Ramos (cell line): ENCODE data around the gene ZNF79.

Experiments
- in situ Hi-C: fragments of 300-500 bp; cut with MboI; formaldehyde crosslinking; loops from one replicate; pipeline ENCODE4 v1.14.3; 2022; ENCODE audit warnings: low sequenced_read_pairs; ENCODE audit not compliant: unreplicated experiment

ZNF79 gene

GRCh38 chr9:127423934-127424675, at the start of gene ZNF79:
Gene ZNF79, plus strand, starts transcription at chr9:127424382. Its CDS starts 406 bp downstream, at chr9:127424788.
- in situ Hi-C loops, result no loop called here

- in situ Hi-C loops, result no loop called here
Measured at GRCh38 chr9:127380479-127380878, 43.7 kb upstream of the ZNF79 start.

GRCh38 chr9:127382541-127382940, 41.6 kb upstream of the ZNF79 start:
- in situ Hi-C loops, result no loop called here

GRCh38 chr9:127384016-127384730, 40.0 kb upstream of the ZNF79 start:
- in situ Hi-C loops, result no loop called here

DNA sequence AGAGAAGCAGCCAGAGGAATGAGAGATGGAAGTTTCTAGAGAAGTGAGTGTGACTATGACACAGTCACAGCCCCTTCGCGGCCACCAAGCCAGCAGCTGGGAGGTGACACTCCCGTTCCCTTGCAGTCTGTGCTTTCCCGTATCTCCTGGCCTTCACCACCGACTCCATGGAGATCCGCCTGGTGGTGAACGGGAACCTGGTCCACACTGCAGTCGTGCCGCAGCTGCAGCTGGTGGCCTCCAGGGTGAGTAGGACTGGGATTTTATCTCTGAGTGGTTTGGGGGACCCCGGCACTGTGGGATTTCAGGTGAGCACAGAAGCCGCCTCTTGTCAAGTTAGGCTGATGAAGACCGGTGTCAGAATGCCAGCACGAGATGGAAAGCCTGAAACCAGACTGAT, 39.3 kb upstream of the ZNF79 start:
- in situ Hi-C loops, result no loop called here

DNA sequence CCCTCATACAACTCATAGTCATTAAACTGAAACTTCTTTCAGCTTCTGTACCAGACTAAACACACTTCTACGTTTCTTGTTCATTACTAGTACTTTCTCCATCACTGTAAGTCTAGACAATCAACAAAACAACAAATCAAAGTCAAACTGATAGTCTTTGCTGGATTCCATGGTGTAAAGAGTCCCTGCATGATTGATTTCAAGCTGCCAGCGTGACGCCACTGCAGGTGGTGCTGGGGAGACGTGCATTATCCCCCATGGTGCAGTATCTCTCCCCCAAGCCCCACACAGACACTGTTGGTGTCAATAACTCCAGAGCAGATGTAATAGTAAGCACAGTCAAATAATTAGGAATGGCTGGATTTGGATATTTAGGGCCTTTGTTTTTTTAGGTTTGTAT, 37.9 kb upstream of the ZNF79 start:
- in situ Hi-C loops, result no loop called here

- in situ Hi-C loops, result no loop called here
Measured at GRCh38 chr9:127386981-127387380, 37.2 kb upstream of the ZNF79 start.

DNA sequence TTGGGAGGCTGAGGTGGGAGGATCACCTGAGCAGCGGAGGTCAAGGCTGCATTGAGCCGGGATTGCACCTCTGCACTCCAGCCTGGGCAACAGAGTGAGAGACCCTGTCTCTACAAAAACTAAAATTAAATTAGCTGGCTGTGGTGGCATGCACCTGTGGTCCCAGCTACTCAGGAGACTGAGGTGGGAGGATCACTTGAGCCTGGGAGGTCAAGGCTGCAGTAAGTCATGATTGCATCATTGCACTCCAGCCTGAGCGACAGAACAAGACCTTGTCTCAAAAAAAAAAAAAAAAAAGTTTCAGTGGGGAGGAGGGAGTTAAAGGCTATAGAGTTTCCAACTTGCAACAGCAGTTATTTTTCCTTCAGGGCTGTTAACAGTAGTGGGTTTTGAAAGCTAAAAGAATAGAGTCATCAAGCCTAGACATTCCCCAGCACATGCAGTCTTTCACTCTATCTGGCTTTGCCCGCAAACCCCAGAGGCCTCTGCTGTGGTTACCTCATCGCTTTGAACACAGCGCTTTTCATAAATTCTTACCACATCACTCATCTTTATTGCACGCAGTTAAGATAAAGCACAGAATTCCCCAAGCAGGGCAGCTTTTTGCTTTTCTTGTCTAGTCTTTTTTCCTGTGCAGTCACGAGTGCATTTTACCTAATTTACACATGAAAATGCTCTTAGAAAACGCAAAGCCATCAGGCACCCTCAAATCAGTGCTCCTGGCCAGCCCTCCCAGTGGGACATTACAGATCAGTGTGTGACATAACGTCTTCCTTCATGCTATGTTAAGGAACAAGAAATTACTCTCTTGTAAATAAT, 35.9 kb upstream of the ZNF79 start:
- in situ Hi-C loops, result no loop called here

DNA sequence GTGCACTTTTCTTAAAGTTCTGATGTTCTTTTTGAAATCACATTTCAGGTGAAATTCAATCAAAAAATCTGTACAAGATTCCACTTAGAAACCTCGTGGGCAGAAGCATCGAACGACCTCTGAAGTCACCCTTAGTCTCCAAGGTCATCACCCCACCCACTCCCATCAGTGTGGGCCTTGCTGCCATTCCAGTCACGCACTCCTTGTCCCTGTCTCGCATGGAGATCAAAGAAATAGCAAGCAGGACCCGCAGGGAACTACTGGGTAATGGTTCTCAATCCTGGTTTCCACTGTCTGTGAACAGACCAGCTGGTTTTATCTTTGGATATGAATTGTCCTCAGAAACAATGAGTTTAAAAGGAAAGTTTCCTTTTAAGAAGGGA, 35.3 kb upstream of the ZNF79 start:
- in situ Hi-C loops, result no loop called here

DNA sequence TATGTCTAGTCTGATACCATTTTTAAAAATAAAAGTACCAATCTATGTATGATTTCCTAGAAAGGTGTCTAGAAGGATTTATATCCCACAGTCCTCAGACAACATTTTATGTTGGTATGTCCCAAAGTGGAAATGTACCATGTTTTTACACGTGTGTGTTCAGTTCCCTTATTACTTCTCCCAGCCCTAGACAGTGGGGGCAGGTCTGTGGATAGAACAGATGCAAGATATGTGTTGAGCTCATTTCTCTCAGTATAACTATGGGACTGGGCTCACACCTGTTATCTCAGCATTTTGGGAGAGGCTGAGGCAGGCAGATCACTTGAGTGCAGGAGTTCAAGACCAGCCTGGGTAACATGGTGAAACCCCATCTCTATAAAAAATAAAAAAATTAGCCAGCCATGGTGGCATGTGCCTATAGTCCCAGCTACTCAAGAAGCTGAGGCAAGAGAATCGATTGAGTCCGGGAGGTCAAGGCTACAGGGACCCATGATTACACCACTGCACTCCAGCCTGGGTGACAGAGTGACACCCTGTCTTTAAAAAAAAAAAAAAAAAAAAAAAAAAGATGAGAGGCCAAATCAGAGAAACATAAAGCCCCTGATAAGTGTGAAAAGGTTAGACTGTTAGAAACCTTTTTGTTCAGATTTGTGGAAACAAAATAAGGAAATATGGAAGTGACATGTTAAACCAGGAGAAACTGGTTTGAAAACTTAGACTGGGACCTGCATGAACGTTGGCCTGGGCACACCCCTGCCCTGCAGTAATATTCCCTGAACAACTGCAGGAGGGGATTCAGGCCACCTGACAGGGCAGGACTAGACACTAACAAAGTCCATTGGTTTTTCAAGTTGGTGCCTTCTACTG, 34.6 kb upstream of the ZNF79 start:
- in situ Hi-C loops, result no loop called here

GRCh38 chr9:127390248-127390545, 34.0 kb upstream of the ZNF79 start:
- in situ Hi-C loops, result no loop called here

GRCh38 chr9:127390563-127390962, 33.6 kb upstream of the ZNF79 start:
- in situ Hi-C loops, result no loop called here

DNA sequence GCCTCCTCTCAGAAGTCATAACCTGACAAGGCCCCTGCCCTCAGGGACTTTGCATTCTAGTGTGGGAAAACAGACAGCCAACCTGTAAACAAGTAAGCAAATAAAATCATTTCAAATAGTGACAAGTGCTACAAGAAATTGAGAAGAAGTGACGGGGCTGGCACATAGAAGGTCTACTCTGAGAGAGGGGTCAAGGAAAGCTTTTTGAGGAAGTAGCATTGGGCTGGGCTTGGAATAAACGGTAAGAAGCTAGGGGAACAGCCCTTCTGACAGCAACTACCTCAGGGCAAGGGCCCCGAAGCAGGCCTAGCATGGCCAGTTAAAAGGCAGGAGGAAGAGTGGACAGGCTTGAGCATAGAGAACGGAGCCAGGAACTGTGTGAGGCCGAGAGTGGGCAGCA, 32.0 kb upstream of the ZNF79 start:
- in situ Hi-C loops, result no loop called here

DNA sequence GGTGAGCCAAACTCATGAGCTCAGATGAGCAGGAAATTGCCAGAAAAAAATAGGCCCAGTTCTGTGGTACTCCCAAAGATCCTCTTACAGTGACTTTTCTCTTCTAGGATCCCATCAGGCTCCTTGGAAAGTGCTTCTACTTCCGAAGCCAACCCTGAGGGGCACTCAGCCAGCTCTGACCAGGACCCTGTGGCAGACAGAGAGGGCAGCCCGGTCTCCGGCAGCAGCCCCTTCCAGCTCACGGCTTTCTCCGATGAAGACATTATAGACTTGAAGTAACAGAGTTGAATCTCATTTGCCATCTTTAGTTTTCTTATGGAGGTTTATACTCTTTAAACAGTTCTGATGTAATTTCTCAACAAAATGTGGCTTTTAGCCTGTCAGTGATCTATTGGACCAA, 31.2 kb upstream of the ZNF79 start:
- in situ Hi-C loops, result no loop called here

- in situ Hi-C loops, result no loop called here
Measured at GRCh38 chr9:127393645-127394044, 30.5 kb upstream of the ZNF79 start.

GRCh38 chr9:127395497-127396252, 28.5 kb upstream of the ZNF79 start:
- in situ Hi-C loops, result loop anchor here (5.0 kb wide), 1 partner anchor 173 kb away; no protein-coding TSS in a partner anchor

GRCh38 chr9:127396253-127396807, 27.9 kb upstream of the ZNF79 start:
- in situ Hi-C loops, result loop anchor here (5.0 kb wide), 1 partner anchor 174 kb away; no protein-coding TSS in a partner anchor

DNA sequence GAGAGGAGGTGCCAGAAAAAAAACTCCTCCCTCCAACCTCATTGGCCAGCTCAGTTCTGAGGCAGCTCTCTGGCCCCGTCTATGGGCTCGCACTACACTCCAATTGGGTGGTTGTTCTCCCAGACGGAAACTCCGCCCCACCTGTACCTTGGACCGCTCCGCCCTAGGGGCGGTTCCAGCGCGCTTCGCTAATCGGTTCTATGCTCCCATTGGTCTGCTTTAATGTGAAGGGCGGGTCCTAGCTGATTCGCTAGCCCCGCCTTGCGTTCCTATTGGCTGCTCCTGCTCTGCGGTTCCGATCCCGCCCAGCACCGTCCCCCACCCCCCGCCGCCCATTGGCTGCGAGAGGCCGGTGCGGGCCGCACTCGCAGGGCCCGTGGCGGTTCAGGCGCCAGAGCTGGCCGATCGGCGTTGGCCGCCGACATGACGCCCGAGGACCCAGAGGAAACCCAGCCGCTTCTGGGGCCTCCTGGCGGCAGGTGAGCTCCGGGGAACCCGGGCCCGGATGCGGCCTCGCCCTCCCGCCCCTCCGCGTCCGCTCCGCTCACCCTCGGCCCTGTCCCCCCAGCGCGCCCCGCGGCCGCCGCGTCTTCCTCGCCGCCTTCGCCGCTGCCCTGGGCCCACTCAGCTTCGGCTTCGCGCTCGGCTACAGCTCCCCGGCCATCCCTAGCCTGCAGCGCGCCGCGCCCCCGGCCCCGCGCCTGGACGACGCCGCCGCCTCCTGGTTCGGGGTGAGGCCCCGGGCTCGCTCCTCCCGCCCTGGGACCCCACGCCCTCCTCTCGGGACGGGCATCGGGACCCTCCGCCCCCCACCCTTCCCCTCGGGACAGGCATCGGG, 27.2 kb upstream of the ZNF79 start, which contains the start of gene SLC2A8:
SLC2A8 (plus strand) TSS at position 362 of the 838 bp plus-strand sequence; CDS start at position 424, 62 bp downstream.
- in situ Hi-C loops, result loop anchor here (5.0 kb wide), 1 partner anchor 175 kb away; no protein-coding TSS in a partner anchor
